Suprapubic skin (tissue), 4 donors: ENCODE measurements around the gene GDI2. TPM values are rescaled to one million over a fixed set of nuclear protein-coding genes. Genes with fewer than 3 reads are reported as not detected.

Experiments
- DNase-seq, 2 donors: peaks; one replicate each; pipeline ENCODE4 v3.0.0-alpha.2; 2019; ENCODE audit warnings: low spot score in 2 of 2
- H3K27ac ChIP-seq: fragments of 200-600 bp; sonication (generic); one replicate; pipeline ENCODE4 v1.5.1; 2019
- H3K27me3 ChIP-seq: fragments of 200-600 bp; sonication (generic); one replicate; pipeline ENCODE4 v1.5.1; 2019
- H3K36me3 ChIP-seq: fragments of 200-600 bp; sonication (generic); one replicate; pipeline ENCODE4 v1.5.1; 2019
- H3K4me1 ChIP-seq: fragments of 200-600 bp; sonication (generic); one replicate; pipeline ENCODE4 v1.5.1; 2019
- H3K4me3 ChIP-seq: fragments of 200-600 bp; sonication (generic); one replicate; pipeline ENCODE4 v1.5.1; 2019; ENCODE audit warnings: mild to moderate bottlenecking
- H3K9me3 ChIP-seq: fragments of 200-600 bp; sonication (generic); one replicate; pipeline ENCODE4 v1.5.1; 2019
- CTCF ChIP-seq, 2 donors: fragments of 200-600 bp in 1 of 2; fragments of 450-650 bp in 1 of 2; sonication (generic) in 1 of 2; IDR thresholded peaks; one replicate each; pipeline ENCODE4 v1.5.1; 2016 to 2019; ENCODE audit warnings: antibody characterized with exemption in 2 of 2, mild to moderate bottlenecking in 1 of 2, moderate library complexity in 1 of 2
- EP300 ChIP-seq: sonication (generic); formaldehyde crosslinking; IDR thresholded peaks from one replicate; pipeline ENCODE4 v1.6.1; 2017; ENCODE audit warnings: antibody characterized with exemption
- POLR2A ChIP-seq, 2 donors: fragments of 450-650 bp; IDR thresholded peaks; one replicate each; pipeline ENCODE4 v1.6.1; 2017; ENCODE audit warnings: antibody characterized with exemption in 2 of 2, mild to moderate bottlenecking in 2 of 2, moderate library complexity in 2 of 2
- POLR2AphosphoS5 ChIP-seq, 3 donors: sonication (generic); formaldehyde crosslinking; IDR thresholded peaks; one replicate each; pipeline ENCODE4 v1.6.1; 2017; ENCODE audit warnings: antibody characterized with exemption in 3 of 3
- WGBS: methylation state at CpG from one replicate; pipeline ENCODE4 v1.1.5; 2018; 5-methylcytosine and 5-hydroxymethylcytosine counted together
- total RNA-seq, 4 donors: library from RNA; depleted of rRNA; stranded (reverse); fragments of >200 nt; gene quantifications; one replicate each; pipeline ENCODE4 v1.1.0, GENCODE V29; 2016

Gene GDI2
- total RNA-seq, 4 donors from 2014 or later = 243 to 270 (median 256) TPM

GRCh38 chr10:5761220-5761619 is 52.0 kb downstream of the GDI2 start:
- H3K9me3 ChIP-seq = no peaks in the 10 kb centered on the region
- peaks cover 90% of the 10 kb centered on the region for H3K36me3 ChIP-seq
- 89% methylated on average over 2 of the region's 2 CpGs for WGBS
- TF ChIP-seq POLR2AphosphoS5 (IDR thresholded peaks at IDR 0.05) = no peak
- TF ChIP-seq POLR2A (IDR thresholded peaks at IDR 0.05) = no peak
- TF ChIP-seq EP300 = no peak
- TF ChIP-seq CTCF (IDR thresholded peaks at IDR 0.05) = no peak
- H3K27ac ChIP-seq = no peak overlapping the region
- H3K27me3 ChIP-seq = no peaks in the 10 kb centered on the region
- H3K4me3 ChIP-seq = no peak overlapping the region
- no peak for DNase-seq
- no peaks in the 10 kb centered on the region for H3K4me1 ChIP-seq

GRCh38 chr10:5760515-5760914 is 52.7 kb downstream of the GDI2 start:
- no peaks in the 10 kb centered on the region for H3K4me1 ChIP-seq
- H3K4me3 ChIP-seq = no peak overlapping the region
- H3K9me3 ChIP-seq = no peaks in the 10 kb centered on the region
- H3K27ac ChIP-seq = no peak overlapping the region
- TF ChIP-seq EP300 = no peak
- no peak for TF ChIP-seq CTCF (IDR thresholded peaks at IDR 0.05)
- TF ChIP-seq POLR2A (IDR thresholded peaks at IDR 0.05) = no peak
- no peak for TF ChIP-seq POLR2AphosphoS5 (IDR thresholded peaks at IDR 0.05)
- H3K36me3 ChIP-seq = peaks cover 83% of the 10 kb centered on the region
- H3K27me3 ChIP-seq = no peaks in the 10 kb centered on the region
- 62% methylated on average over 2 of the region's 2 CpGs for WGBS
- DNase-seq = no peak

- peaks cover 68% of the 10 kb centered on the region for H3K36me3 ChIP-seq
- 89% methylated on average over 2 of the region's 2 CpGs for WGBS
Measured at GRCh38 chr10:5758927-5759326, 54.3 kb downstream of the GDI2 start.

GRCh38 chr10:5757766-5758517 is 55.3 kb downstream of the GDI2 start:
- WGBS = 96% methylated on average over 3 of the region's 3 CpGs
- H3K36me3 ChIP-seq = peaks cover 60% of the 10 kb centered on the region
- TF ChIP-seq EP300 (no peak), CTCF (IDR thresholded peaks at IDR 0.05) (no peak), POLR2AphosphoS5 (IDR thresholded peaks at IDR 0.05) (no peak), POLR2A (IDR thresholded peaks at IDR 0.05) (no peak)

More at GRCh38 chr10:5758927-5759326, 54.3 kb downstream of the GDI2 start:
- TF ChIP-seq POLR2AphosphoS5 (IDR thresholded peaks at IDR 0.05) (no peak), EP300 (no peak), POLR2A (IDR thresholded peaks at IDR 0.05) (no peak), CTCF (IDR thresholded peaks at IDR 0.05) (no peak)
- no peak for DNase-seq
- no peaks in the 10 kb centered on the region for H3K9me3 ChIP-seq
- H3K27me3 ChIP-seq = no peaks in the 10 kb centered on the region
- no peak overlapping the region for H3K4me3 ChIP-seq
- H3K27ac ChIP-seq = no peak overlapping the region
- H3K4me1 ChIP-seq = no peaks in the 10 kb centered on the region

GRCh38 chr10:5752301-5752871 is 60.8 kb downstream of the GDI2 start:
- no peak for TF ChIP-seq CTCF (IDR thresholded peaks at IDR 0.05)
- TF ChIP-seq EP300 = no peak
- TF ChIP-seq POLR2AphosphoS5 (IDR thresholded peaks at IDR 0.05) = no peak
- no peaks in the 10 kb centered on the region for H3K27me3 ChIP-seq
- no peak overlapping the region for H3K27ac ChIP-seq
- no peak overlapping the region for H3K4me3 ChIP-seq
- WGBS = 73% methylated on average over 14 of the region's 17 CpGs
- H3K4me1 ChIP-seq = no peaks in the 10 kb centered on the region
- H3K9me3 ChIP-seq = no peaks in the 10 kb centered on the region
- peaks cover 34% of the 10 kb centered on the region for H3K36me3 ChIP-seq
- peak in 1 of 2 donors; percentile 74 for DNase-seq

More at GRCh38 chr10:5757766-5758517, 55.3 kb downstream of the GDI2 start:
- Histone ChIP-seq H3K9me3 (no peaks in the 10 kb centered on the region), H3K4me1 (no peaks in the 10 kb centered on the region), H3K27me3 (no peaks in the 10 kb centered on the region), H3K27ac (no peak overlapping the region), H3K4me3 (no peak overlapping the region)
- no peak for DNase-seq
